Stomach (tissue), 9 donors: ENCODE results near the gene ITGB5. TPM values are rescaled to one million over a fixed set of nuclear protein-coding genes. Genes with fewer than 3 reads are reported as not detected.

Experiments used
- DNase-seq, 2 donors: peaks; one replicate each; pipeline versions ENCODE4 v3.0.0 to v3.0.0-alpha.2; 2013 to 2019
- H3K27ac ChIP-seq, 5 donors: fragments of 200-600 bp in 4 of 5; sonication (generic) in 4 of 5; one replicate each; pipeline ENCODE4 v1.5.1; 2013 to 2019; ENCODE audit warnings: mild to moderate bottlenecking in 1 of 5, moderate library complexity in 1 of 5
- H3K27me3 ChIP-seq, 3 donors: fragments of 200-600 bp; sonication (generic); one replicate each; pipeline ENCODE4 v1.5.1; 2017 to 2019; ENCODE audit warnings: mixed run types in 1 of 3
- H3K36me3 ChIP-seq, 4 donors: fragments of 200-600 bp; sonication (generic); 1 replicate in 3 of 4; 2 replicates in 1 of 4; pipeline ENCODE4 v1.5.1; 2016 to 2019
- H3K4me1 ChIP-seq, 4 donors: fragments of 200-600 bp; sonication (generic); one replicate each; pipeline ENCODE4 v1.5.1; 2016 to 2019
- H3K4me3 ChIP-seq, 4 donors: fragments of 200-600 bp; sonication (generic) in 3 of 4; one replicate each; pipeline ENCODE4 v1.5.1; 2016 to 2019; ENCODE audit warnings: mild to moderate bottlenecking in 1 of 4
- H3K9me3 ChIP-seq, 4 donors: fragments of 200-600 bp; sonication (generic); one replicate each; pipeline ENCODE4 v1.5.1; 2016 to 2019
- CTCF ChIP-seq, 7 experiments: fragments of 450-650 bp in 4 of 7; fragments of 200-600 bp in 3 of 7; sonication (generic) in 3 of 7; IDR thresholded peaks; one replicate each; pipeline ENCODE4 v1.5.1; 2016 to 2019; ENCODE audit warnings: antibody characterized with exemption in 7 of 7, control low read depth in 2 of 7, mild to moderate bottlenecking in 1 of 7
- EP300 ChIP-seq: sonication (generic); formaldehyde crosslinking; IDR thresholded peaks from one replicate; pipeline ENCODE4 v1.6.1; 2017; ENCODE audit warnings: antibody characterized with exemption
- POLR2A ChIP-seq, 4 donors: fragments of 450-650 bp; IDR thresholded peaks; one replicate each; pipeline ENCODE4 v1.6.1; 2016; ENCODE audit warnings: antibody characterized with exemption in 4 of 4, control low read depth in 2 of 4, mild to moderate bottlenecking in 1 of 4, moderate library complexity in 1 of 4
- POLR2AphosphoS5 ChIP-seq, 3 donors: sonication (generic); formaldehyde crosslinking; IDR thresholded peaks; one replicate each; pipeline ENCODE4 v1.6.1; 2016; ENCODE audit warnings: antibody characterized with exemption in 3 of 3
- WGBS, 5 donors: extraction: QIAGEN DNeasy Blood & Tissue Kit in 3 of 5; methylation state at CpG; one replicate each; pipeline versions ENCODE4 v1.1.5 to v1.1.7; 2013 to 2018; 5-methylcytosine and 5-hydroxymethylcytosine counted together
- intact Hi-C: fragments of 100-400 bp; cut with DNase I; formaldehyde crosslinking; loops from one replicate; pipeline ENCODE4 v1.15.1; 2023; ENCODE audit warnings: low total_unique reads
- polyA plus RNA-seq, 3 donors: library from polyadenylated mRNA; stranded (reverse); fragments of 200-250 nt; gene quantifications; one replicate each; pipeline ENCODE4 v1.2.3, GENCODE V29; 2013
- total RNA-seq, 5 donors: library from RNA; depleted of rRNA; stranded (reverse); fragments of >200 nt; gene quantifications; one replicate each; pipeline versions ENCODE4 v1.1.0 to v1.2.3, GENCODE V29; 2014 to 2016
- donor health status: healthy with polysubstance abuse.
- donor health status: Bipolar disorder and iron deficiency.
- donor health status: healthy.

ITGB5 gene
- total and polyA plus RNA-seq, 8 donors, result 8.2 to 205 (median 54.1) TPM

- Histone ChIP-seq H3K27ac (no peak overlapping the region), H3K36me3 (peaks cover 0 to 8% (median 0%) of the 10 kb centered on the region in 4 donors), H3K27me3 (no peaks in the 10 kb centered on the region), H3K9me3 (no peaks in the 10 kb centered on the region), H3K4me1 (peaks cover 0 to 6% (median 3%) of the 10 kb centered on the region in 4 donors), H3K4me3 (no peak overlapping the region)
- no peak for TF ChIP-seq CTCF (IDR thresholded peaks at IDR 0.05)
- no peak for TF ChIP-seq EP300
- no peak for TF ChIP-seq POLR2A (IDR thresholded peaks at IDR 0.05)
- no peak for TF ChIP-seq POLR2AphosphoS5 (IDR thresholded peaks at IDR 0.05)
- DNase-seq, result no peak
- intact Hi-C loops, result loop anchor here (10.0 kb wide), 1 partner anchor 511 kb away; no protein-coding TSS in a partner anchor
Observed at GRCh38 chr3:124923833-124924232, 36.7 kb upstream of the ITGB5 start.

GRCh38 chr3:124920718-124921117 is 33.6 kb upstream of the ITGB5 start:
- WGBS, 5 donors, result 85 to 94% (median 90%) methylated on average over 5 of the region's 5 CpGs
- Histone ChIP-seq H3K4me3 (no peak overlapping the region), H3K36me3 (peaks cover 0 to 8% (median 0%) of the 10 kb centered on the region in 4 donors), H3K27ac (no peak overlapping the region), H3K27me3 (no peaks in the 10 kb centered on the region), H3K4me1 (no peaks in the 10 kb centered on the region), H3K9me3 (no peaks in the 10 kb centered on the region)
- no peak for DNase-seq
- intact Hi-C loops, result loop anchor here (10.0 kb wide), 1 partner anchor 514 kb away; no protein-coding TSS in a partner anchor
- TF ChIP-seq EP300 (no peak), POLR2AphosphoS5 (IDR thresholded peaks at IDR 0.05) (no peak), POLR2A (IDR thresholded peaks at IDR 0.05) (no peak), CTCF (IDR thresholded peaks at IDR 0.05) (no peak)

- Histone ChIP-seq H3K36me3 (peaks cover 0 to 8% (median 0%) of the 10 kb centered on the region in 4 donors), H3K27ac (no peak overlapping the region), H3K27me3 (no peaks in the 10 kb centered on the region), H3K4me1 (no peaks in the 10 kb centered on the region), H3K4me3 (no peak overlapping the region), H3K9me3 (no peaks in the 10 kb centered on the region)
- no peak for DNase-seq
- 43 to 70% (median 52%) methylated on average over 2 of the region's 2 CpGs for WGBS, 5 donors
- intact Hi-C loops, result loop anchor here (10.0 kb wide), 1 partner anchor 515 kb away; no protein-coding TSS in a partner anchor
- TF ChIP-seq POLR2AphosphoS5 (IDR thresholded peaks at IDR 0.05) (no peak), EP300 (no peak), POLR2A (IDR thresholded peaks at IDR 0.05) (no peak), CTCF (IDR thresholded peaks at IDR 0.05) (no peak)
Observed at GRCh38 chr3:124919756-124920155, 32.6 kb upstream of the ITGB5 start.

GRCh38 chr3:124918524-124918923 is 31.4 kb upstream of the ITGB5 start:
- TF ChIP-seq POLR2A (IDR thresholded peaks at IDR 0.05) (no peak), POLR2AphosphoS5 (IDR thresholded peaks at IDR 0.05) (no peak), EP300 (no peak), CTCF (IDR thresholded peaks at IDR 0.05) (no peak)
- H3K27ac ChIP-seq, result no peak overlapping the region
- no peaks in the 10 kb centered on the region for H3K9me3 ChIP-seq
- WGBS, 5 donors, result 92 to 100% (median 97%) methylated on average over 2 of the region's 2 CpGs
- no peaks in the 10 kb centered on the region for H3K27me3 ChIP-seq
- H3K4me1 ChIP-seq, result no peaks in the 10 kb centered on the region
- H3K4me3 ChIP-seq, result no peak overlapping the region
- intact Hi-C loops, result no loop called here
- peaks cover 0 to 8% (median 0%) of the 10 kb centered on the region in 4 donors for H3K36me3 ChIP-seq
- no peak for DNase-seq
